ENCODE data around the gene PREX1.

PREX1 gene

GRCh38 chr20:48674461-48674860, 153.3 kb downstream of the PREX1 start:
- no peak for DNase-seq

- no peak for DNase-seq
These were observed 154.3 kb downstream of the PREX1 start for GRCh38 chr20:48673507-48673906.

- no peak for DNase-seq
These were observed 155.5 kb downstream of the PREX1 start for GRCh38 chr20:48672324-48672723.

- DNase-seq: no peak
These were observed 156.7 kb downstream of the PREX1 start for GRCh38 chr20:48671141-48671540.

- no peak for DNase-seq
These were observed 157.7 kb downstream of the PREX1 start for GRCh38 chr20:48669946-48670605.

- DNase-seq: no peak
These were observed 159.3 kb downstream of the PREX1 start for GRCh38 chr20:48668451-48668946.

GRCh38 chr20:48667889-48668413, 159.8 kb downstream of the PREX1 start:
- no peak for DNase-seq

- DNase-seq: no peak
These were observed 160.3 kb downstream of the PREX1 start for GRCh38 chr20:48667481-48667880.

GRCh38 chr20:48665785-48666184, 162.0 kb downstream of the PREX1 start:
- DNase-seq: no peak

GRCh38 chr20:48662711-48663110, 165.1 kb downstream of the PREX1 start:
- no peak for DNase-seq

GRCh38 chr20:48661575-48662455, 166.0 kb downstream of the PREX1 start:
- no peak for DNase-seq

GRCh38 chr20:48660788-48661187, 167.0 kb downstream of the PREX1 start:
- no peak for DNase-seq

- no peak for DNase-seq
These were observed 167.9 kb downstream of the PREX1 start for GRCh38 chr20:48659858-48660257.

- no peak for DNase-seq
These were observed 169.3 kb downstream of the PREX1 start for GRCh38 chr20:48658505-48658904.

- no peak for DNase-seq
These were observed 169.7 kb downstream of the PREX1 start for GRCh38 chr20:48658198-48658476.

GRCh38 chr20:48657426-48658197, 170.2 kb downstream of the PREX1 start:
- peak; percentile 70 for DNase-seq

- no peak for DNase-seq
These were observed 171.1 kb downstream of the PREX1 start for GRCh38 chr20:48656661-48657211.

GRCh38 chr20:48656137-48656536, 171.7 kb downstream of the PREX1 start:
- DNase-seq: no peak

GRCh38 chr20:48653706-48654051, 174.1 kb downstream of the PREX1 start:
- no peak for DNase-seq

- no peak for DNase-seq
These were observed 174.7 kb downstream of the PREX1 start for GRCh38 chr20:48652961-48653705.

GRCh38 chr20:48651960-48652359, 175.8 kb downstream of the PREX1 start:
- no peak for DNase-seq

- no peak for DNase-seq
These were observed 176.5 kb downstream of the PREX1 start for GRCh38 chr20:48651271-48651670.
